ENCODE results near the gene CSMD2. TPM values are rescaled to one million over a fixed set of nuclear protein-coding genes. Genes with fewer than 3 reads are reported as not detected.

The CSMD2 gene
- total and polyA plus RNA-seq, 12 donors = 0.35 to 5.1 (median 1.5) TPM

DNA sequence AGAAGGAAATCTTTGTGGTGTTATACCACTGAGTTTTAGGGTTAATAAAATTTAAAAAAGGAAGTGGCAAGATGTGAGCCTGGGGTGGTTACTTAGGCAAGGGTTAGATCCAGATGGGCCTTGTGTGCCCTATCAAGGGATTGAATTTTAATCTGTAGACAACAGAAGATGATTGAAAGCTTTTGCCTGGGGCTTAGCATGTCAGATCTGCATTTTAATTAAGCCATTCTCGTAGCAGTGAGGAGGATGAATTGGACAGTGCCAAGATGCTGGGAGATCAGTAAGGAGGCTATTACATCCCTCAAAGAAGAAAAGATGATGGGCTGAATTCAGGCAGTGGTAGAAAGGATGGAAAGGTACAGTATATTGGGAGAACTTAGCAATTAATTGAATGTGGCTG, 258.9 kb downstream of the CSMD2 start:
- Histone ChIP-seq H3K4me1 (replicated peaks in 1 of 2) (peaks cover 0 to 11% of the 10 kb centered on the region in 2 donors), H3K27ac (no peak overlapping the region), H3K27me3 (no peaks in the 10 kb centered on the region), H3K4me3 (no peak overlapping the region), H3K36me3 (replicated peaks in 1 of 2) (no peaks in the 10 kb centered on the region), H3K9me3 (replicated peaks in 1 of 3) (no peaks in the 10 kb centered on the region)
- TF ChIP-seq, protein P1, sequence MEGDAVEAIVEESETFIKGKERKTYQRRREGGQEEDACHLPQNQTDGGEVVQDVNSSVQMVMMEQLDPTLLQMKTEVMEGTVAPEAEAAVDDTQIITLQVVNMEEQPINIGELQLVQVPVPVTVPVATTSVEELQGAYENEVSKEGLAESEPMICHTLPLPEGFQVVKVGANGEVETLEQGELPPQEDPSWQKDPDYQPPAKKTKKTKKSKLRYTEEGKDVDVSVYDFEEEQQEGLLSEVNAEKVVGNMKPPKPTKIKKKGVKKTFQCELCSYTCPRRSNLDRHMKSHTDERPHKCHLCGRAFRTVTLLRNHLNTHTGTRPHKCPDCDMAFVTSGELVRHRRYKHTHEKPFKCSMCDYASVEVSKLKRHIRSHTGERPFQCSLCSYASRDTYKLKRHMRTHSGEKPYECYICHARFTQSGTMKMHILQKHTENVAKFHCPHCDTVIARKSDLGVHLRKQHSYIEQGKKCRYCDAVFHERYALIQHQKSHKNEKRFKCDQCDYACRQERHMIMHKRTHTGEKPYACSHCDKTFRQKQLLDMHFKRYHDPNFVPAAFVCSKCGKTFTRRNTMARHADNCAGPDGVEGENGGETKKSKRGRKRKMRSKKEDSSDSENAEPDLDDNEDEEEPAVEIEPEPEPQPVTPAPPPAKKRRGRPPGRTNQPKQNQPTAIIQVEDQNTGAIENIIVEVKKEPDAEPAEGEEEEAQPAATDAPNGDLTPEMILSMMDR (IDR thresholded peaks at IDR 0.05) = no peak
- no peak for TF ChIP-seq POLR2A (IDR thresholded peaks at IDR 0.05)
- intact Hi-C loops (cut with DNase I) = no loop called here
- 77 to 91% (median 82%) methylated on average over 1 of the region's 1 CpG for WGBS, 4 donors
- no peak for DNase-seq

DNA sequence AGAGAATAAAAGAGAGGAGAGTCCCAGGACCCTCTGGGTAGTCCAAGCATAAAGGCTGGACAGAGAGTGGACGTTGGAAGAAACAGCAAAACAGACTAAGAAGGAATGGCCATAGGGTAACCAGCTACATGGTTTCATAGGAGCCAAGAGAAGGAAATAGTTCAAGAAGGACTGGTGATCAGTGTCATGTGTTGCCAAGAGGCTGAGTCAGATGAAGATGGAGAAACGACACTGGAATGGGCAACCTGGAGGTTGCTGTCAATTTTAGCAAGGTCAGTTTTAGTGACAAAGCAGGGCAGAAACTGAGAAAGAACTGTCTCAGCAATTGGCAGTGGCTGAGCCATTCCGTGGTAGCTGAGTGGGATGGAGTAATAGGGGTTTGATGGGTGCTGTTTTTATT, 259.8 kb downstream of the CSMD2 start:
- Histone ChIP-seq H3K9me3 (replicated peaks in 1 of 3) (no peaks in the 10 kb centered on the region), H3K4me1 (replicated peaks in 1 of 2) (peaks cover 0 to 11% of the 10 kb centered on the region in 2 donors), H3K36me3 (replicated peaks in 1 of 2) (no peaks in the 10 kb centered on the region), H3K27me3 (no peaks in the 10 kb centered on the region), H3K4me3 (no peak overlapping the region), H3K27ac (no peak overlapping the region)
- WGBS, 4 donors = 49 to 58% (median 55%) methylated on average over 3 of the region's 3 CpGs
- intact Hi-C loops (cut with DNase I) = no loop called here
- DNase-seq = peak in 1 of 7 donors; percentile 30
- TF ChIP-seq, protein P1 (IDR thresholded peaks at IDR 0.05) = no peak
- no peak for TF ChIP-seq POLR2A (IDR thresholded peaks at IDR 0.05)

DNA sequence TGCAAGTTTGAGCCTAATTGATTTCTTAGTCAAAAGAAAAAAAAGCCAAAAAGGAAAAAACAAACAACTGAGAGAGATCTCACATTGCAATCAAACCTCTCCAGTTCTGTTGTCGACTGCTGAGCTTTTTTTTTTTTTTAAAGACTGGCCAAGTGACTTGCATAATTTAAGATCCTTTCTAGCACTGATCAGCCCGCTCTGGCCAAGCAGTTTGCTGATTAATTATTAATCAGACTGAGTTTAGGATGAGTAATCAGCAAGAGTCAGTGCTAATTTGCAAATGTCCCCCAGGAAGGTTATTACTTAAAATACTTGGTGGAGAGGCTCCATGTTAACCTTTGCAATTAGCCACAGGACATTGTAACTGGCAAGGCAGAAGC, 261.8 kb downstream of the CSMD2 start:
- 7 to 24% (median 13%) methylated on average over 2 of the region's 2 CpGs for WGBS, 4 donors
- Histone ChIP-seq H3K27me3 (no peaks in the 10 kb centered on the region), H3K36me3 (replicated peaks in 1 of 2) (no peaks in the 10 kb centered on the region), H3K4me3 (no peak overlapping the region), H3K9me3 (replicated peaks in 1 of 3) (no peaks in the 10 kb centered on the region), H3K4me1 (replicated peaks in 1 of 2) (peaks cover 10 to 20% of the 10 kb centered on the region in 2 donors), H3K27ac (no peak overlapping the region)
- intact Hi-C loops (cut with DNase I) = no loop called here
- TF ChIP-seq, protein P1 (IDR thresholded peaks at IDR 0.05) = no peak
- no peak for TF ChIP-seq POLR2A (IDR thresholded peaks at IDR 0.05)
- peak in 2 of 7 donors; percentile 33 to 42 for DNase-seq

DNA sequence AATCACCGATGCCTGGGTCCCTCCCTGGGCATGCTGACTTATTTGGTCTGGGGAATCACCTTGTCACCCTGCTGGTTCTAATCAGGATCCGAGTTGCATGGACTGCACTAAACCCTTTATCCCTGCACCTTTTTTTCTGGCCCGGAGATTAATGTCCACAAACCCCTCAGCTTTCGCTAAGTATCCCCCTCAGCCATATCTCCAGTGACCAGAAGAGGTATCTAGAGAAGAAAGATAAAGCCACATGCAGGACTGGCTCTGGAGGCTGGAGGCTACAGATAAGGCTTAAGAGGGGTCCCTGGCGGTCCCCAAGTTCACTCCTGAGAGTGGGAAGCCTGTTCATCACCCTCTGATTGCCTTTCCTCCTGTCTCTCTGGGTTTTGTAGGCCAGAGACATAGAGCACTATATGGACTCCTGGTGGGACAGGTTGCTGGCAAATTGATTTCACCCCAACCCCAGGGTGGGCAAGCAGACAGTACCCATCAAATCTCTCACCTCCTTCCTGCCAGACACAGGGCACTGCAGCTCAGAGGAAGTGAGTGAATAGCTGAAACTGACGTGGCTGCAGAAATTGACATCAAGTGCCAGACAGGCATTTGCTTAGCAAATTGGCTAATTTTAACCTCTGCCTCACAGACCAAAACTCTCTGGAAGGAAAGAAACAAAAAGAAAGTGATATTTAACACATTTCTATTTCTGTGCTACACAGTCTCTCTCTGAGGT, 262.4 kb downstream of the CSMD2 start:
- Histone ChIP-seq H3K27ac (no peak overlapping the region), H3K36me3 (replicated peaks in 1 of 2) (no peaks in the 10 kb centered on the region), H3K4me3 (no peak overlapping the region), H3K9me3 (replicated peaks in 1 of 3) (no peaks in the 10 kb centered on the region), H3K27me3 (no peaks in the 10 kb centered on the region), H3K4me1 (replicated peaks in 1 of 2) (peaks cover 10 to 20% of the 10 kb centered on the region in 2 donors)
- TF ChIP-seq, protein P1 (IDR thresholded peaks at IDR 0.05) = no peak
- TF ChIP-seq POLR2A (IDR thresholded peaks at IDR 0.05) = no peak
- intact Hi-C loops (cut with DNase I) = no loop called here
- 70 to 79% (median 74%) methylated on average over 6 of the region's 6 CpGs for WGBS, 4 donors
- no peak for DNase-seq
